ENCODE measurements around the gene PPP2R5C. TPM values are rescaled to one million over a fixed set of nuclear protein-coding genes. Genes with fewer than 3 reads are reported as not detected.

The PPP2R5C gene
- total RNA-seq, 3 donors from 2014 or later, result 90.5 to 105 (median 102) TPM

GRCh38 chr14:101947904-101948665 lies 186.6 kb downstream of the PPP2R5C start:
- peak; percentile 100 for DNase-seq (ENCODE audit: low spot score in 2 of 2)
- TF ChIP-seq POLR2A (IDR thresholded peaks at IDR 0.05) (peak; percentile 74), CTCF (IDR thresholded peaks at IDR 0.05) (peak in 1 of 3 donors; percentile 7), POLR2AphosphoS5 (IDR thresholded peaks at IDR 0.05) (peak; percentile 98 to 99 (median 99))
- H3K4me1 ChIP-seq, result peaks cover 5 to 6% of the 10 kb centered on the region in 2 donors
- no peaks in the 10 kb centered on the region for H3K36me3 ChIP-seq
- intact Hi-C loops (cut with DNase I; ENCODE audit: low total_unique reads), result no loop called here
- no peaks in the 10 kb centered on the region for H3K27me3 ChIP-seq
- H3K9me3 ChIP-seq, result no peaks in the 10 kb centered on the region
- H3K27ac ChIP-seq, result peak overlapping the region; percentile 99
- H3K4me3 ChIP-seq, result peak overlapping the region; percentile 67 to 93 (median 83)

GRCh38 chr14:101948666-101949216 lies 187.2 kb downstream of the PPP2R5C start:
- Histone ChIP-seq H3K9me3 (no peaks in the 10 kb centered on the region), H3K4me1 (peaks cover 5 to 6% of the 10 kb centered on the region in 2 donors), H3K36me3 (no peaks in the 10 kb centered on the region), H3K27ac (peak overlapping the region; percentile 99), H3K27me3 (no peaks in the 10 kb centered on the region), H3K4me3 (peak overlapping the region; percentile 67 to 93 (median 83))
- TF ChIP-seq POLR2A (IDR thresholded peaks at IDR 0.05) (no peak), POLR2AphosphoS5 (IDR thresholded peaks at IDR 0.05) (no peak), CTCF (IDR thresholded peaks at IDR 0.05) (no peak)
- intact Hi-C loops (cut with DNase I; ENCODE audit: low total_unique reads), result no loop called here
- peak in 1 of 2 donors; percentile 54 for DNase-seq (ENCODE audit: low spot score in 2 of 2)

- Histone ChIP-seq H3K4me1 (peaks cover 5 to 6% of the 10 kb centered on the region in 2 donors), H3K4me3 (no peak overlapping the region), H3K27me3 (no peaks in the 10 kb centered on the region), H3K27ac (no peak overlapping the region), H3K9me3 (no peaks in the 10 kb centered on the region), H3K36me3 (no peaks in the 10 kb centered on the region)
- TF ChIP-seq POLR2A (IDR thresholded peaks at IDR 0.05), result no peak
- TF ChIP-seq POLR2AphosphoS5 (IDR thresholded peaks at IDR 0.05), result no peak
- TF ChIP-seq CTCF (IDR thresholded peaks at IDR 0.05), result no peak
- DNase-seq (ENCODE audit: low spot score in 2 of 2), result peak in 1 of 2 donors; percentile 25
- intact Hi-C loops (cut with DNase I; ENCODE audit: low total_unique reads), result no loop called here
Measured at GRCh38 chr14:101950100-101950499, 188.6 kb downstream of the PPP2R5C start.

GRCh38 chr14:101950516-101951215 lies 189.2 kb downstream of the PPP2R5C start:
- Histone ChIP-seq H3K9me3 (no peaks in the 10 kb centered on the region), H3K27ac (no peak overlapping the region), H3K4me1 (peaks cover 5 to 6% of the 10 kb centered on the region in 2 donors), H3K27me3 (no peaks in the 10 kb centered on the region), H3K4me3 (no peak overlapping the region), H3K36me3 (no peaks in the 10 kb centered on the region)
- TF ChIP-seq POLR2AphosphoS5 (IDR thresholded peaks at IDR 0.05) (no peak), CTCF (IDR thresholded peaks at IDR 0.05) (no peak), POLR2A (IDR thresholded peaks at IDR 0.05) (no peak)
- intact Hi-C loops (cut with DNase I; ENCODE audit: low total_unique reads), result no loop called here
- peak in 1 of 2 donors; percentile 12 for DNase-seq (ENCODE audit: low spot score in 2 of 2)
